ENCODE results near the gene MCRIP1. TPM values are rescaled to one million over a fixed set of nuclear protein-coding genes. Genes with fewer than 3 reads are reported as not detected.
A peak's percentile ranks its signal among the peaks of the same experiment; 100 is the strongest.

The MCRIP1 gene
- polyA plus RNA-seq, 1 donor (not counting 4 experiments of a cell fraction or from before 2014, with no cell fraction given), result 17.7 TPM

- Histone ChIP-seq H3K9ac (ENCODE audit: control insufficient read depth, extremely low read depth, insufficient read depth, low read length) (peak overlapping the region; percentile 33), H2AFZ (ENCODE audit: control insufficient read depth, low read length) (no peak overlapping the region), H3K4me3 (ENCODE audit: control insufficient read depth in 2 of 3, extremely low read depth in 1 of 3, insufficient read depth in 2 of 3, low read depth in 1 of 3, low read length in 3 of 3) (no peak overlapping the region), H3K4me1 (ENCODE audit: control insufficient read depth, extremely low read depth, insufficient read depth, low read length) (peaks cover 11% of the 10 kb centered on the region), H4K20me1 (ENCODE audit: control insufficient read depth, extremely low read depth, insufficient read depth, low read length) (no peaks in the 10 kb centered on the region), H3K27me3 (ENCODE audit: control insufficient read depth, extremely low read depth, insufficient read depth, low read length) (peaks cover 9% of the 10 kb centered on the region), H3K9me1 (ENCODE audit: control insufficient read depth, extremely low read depth, insufficient read depth, low read length) (no peaks in the 10 kb centered on the region), H3K27ac (ENCODE audit: control insufficient read depth, insufficient read depth, low read length) (no peak overlapping the region), H3K9me3 (ENCODE audit: control insufficient read depth, low read depth, low read length) (no peaks in the 10 kb centered on the region), H3K4me2 (ENCODE audit: control insufficient read depth, extremely low read depth, insufficient read depth, low read depth, low read length) (no peak overlapping the region), H3K79me2 (ENCODE audit: control insufficient read depth, insufficient read depth, low read length) (no peaks in the 10 kb centered on the region), H3K36me3 (ENCODE audit: control insufficient read depth in 2 of 2, extremely low read depth in 1 of 2, insufficient read depth in 2 of 2, low read length in 2 of 2) (peaks cover 0 to 1% of the 10 kb centered on the region in 2 experiments)
- TF ChIP-seq CTCF (optimal IDR thresholded peaks at IDR 0.05 in 1 of 3, IDR thresholded peaks at IDR 0.05 in 1 of 3, conservative IDR thresholded peaks at IDR 0.05 in 1 of 3; ENCODE audit: extremely low read depth in 1 of 3, insufficient read depth in 2 of 3, low read length in 3 of 3) (no peak), EZH2 (IDR thresholded peaks at IDR 0.05; ENCODE audit: low read length) (no peak)
- DNase-seq (ENCODE audit: low read depth, low spot score) (no peak), FAIRE-seq (no peak)
- dilution Hi-C loops (cut with MboI; ENCODE audit: extremely low pct_ligation_motif_present, low sequenced_read_pairs), result no loop called here
Measured at GRCh38 chr17:81822312-81822637, 10.8 kb downstream of the MCRIP1 start.

- peaks cover 0 to 1% of the 10 kb centered on the region in 2 experiments for H3K36me3 ChIP-seq (ENCODE audit: control insufficient read depth in 2 of 2, extremely low read depth in 1 of 2, insufficient read depth in 2 of 2, low read length in 2 of 2)
- peaks cover 9% of the 10 kb centered on the region for H3K27me3 ChIP-seq (ENCODE audit: control insufficient read depth, extremely low read depth, insufficient read depth, low read length)
- H4K20me1 ChIP-seq (ENCODE audit: control insufficient read depth, extremely low read depth, insufficient read depth, low read length), result no peaks in the 10 kb centered on the region
- H3K4me3 ChIP-seq (ENCODE audit: control insufficient read depth in 2 of 3, extremely low read depth in 1 of 3, insufficient read depth in 2 of 3, low read depth in 1 of 3, low read length in 3 of 3), result peak overlapping the region in 1 of 3 experiments; percentile 34
- peak overlapping the region; percentile 37 for H3K9ac ChIP-seq (ENCODE audit: control insufficient read depth, extremely low read depth, insufficient read depth, low read length)
- no peaks in the 10 kb centered on the region for H3K9me3 ChIP-seq (ENCODE audit: control insufficient read depth, low read depth, low read length)
- H3K27ac ChIP-seq (ENCODE audit: control insufficient read depth, insufficient read depth, low read length), result peak overlapping the region; percentile 14
- no peaks in the 10 kb centered on the region for H3K79me2 ChIP-seq (ENCODE audit: control insufficient read depth, insufficient read depth, low read length)
- peak overlapping the region; percentile 58 for H3K4me2 ChIP-seq (ENCODE audit: control insufficient read depth, extremely low read depth, insufficient read depth, low read depth, low read length)
- no peak for TF ChIP-seq EZH2 (IDR thresholded peaks at IDR 0.05; ENCODE audit: low read length)
- peak; percentile 73 to 83 (median 77) for TF ChIP-seq CTCF (optimal IDR thresholded peaks at IDR 0.05 in 1 of 3, IDR thresholded peaks at IDR 0.05 in 1 of 3, conservative IDR thresholded peaks at IDR 0.05 in 1 of 3; ENCODE audit: extremely low read depth in 1 of 3, insufficient read depth in 2 of 3, low read length in 3 of 3)
- dilution Hi-C loops (cut with MboI; ENCODE audit: extremely low pct_ligation_motif_present, low sequenced_read_pairs), result no loop called here
- peak overlapping the region; percentile 62 for H2AFZ ChIP-seq (ENCODE audit: control insufficient read depth, low read length)
- H3K9me1 ChIP-seq (ENCODE audit: control insufficient read depth, extremely low read depth, insufficient read depth, low read length), result no peaks in the 10 kb centered on the region
- no peak for DNase-seq (ENCODE audit: low read depth, low spot score)
- H3K4me1 ChIP-seq (ENCODE audit: control insufficient read depth, extremely low read depth, insufficient read depth, low read length), result peaks cover 11% of the 10 kb centered on the region
- no peak for FAIRE-seq
Measured at GRCh38 chr17:81821603-81822311, 11.3 kb downstream of the MCRIP1 start.
